ENCODE results near the gene RFX5.

DNA sequence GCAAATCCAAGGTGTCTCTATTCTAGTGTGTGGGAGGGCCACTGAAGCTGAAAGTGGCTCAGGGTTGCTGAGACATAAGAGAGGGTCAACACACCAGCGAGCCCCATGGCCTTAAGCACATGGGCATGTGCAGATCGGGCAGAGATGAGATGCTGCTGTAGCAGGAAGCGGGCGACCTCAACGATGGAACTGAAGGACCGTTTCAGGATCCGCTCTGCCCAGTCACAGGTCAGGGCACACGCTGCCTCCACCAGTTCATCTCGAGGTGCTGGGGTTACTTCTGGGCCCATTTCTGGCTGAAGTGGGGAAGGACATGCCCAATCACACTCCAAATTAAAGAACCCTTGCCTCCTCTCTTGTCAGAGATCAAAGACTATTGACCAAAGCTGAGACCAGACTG lies 3.5 kb downstream of the RFX5 start:
- TF ChIP-seq, protein P1, sequence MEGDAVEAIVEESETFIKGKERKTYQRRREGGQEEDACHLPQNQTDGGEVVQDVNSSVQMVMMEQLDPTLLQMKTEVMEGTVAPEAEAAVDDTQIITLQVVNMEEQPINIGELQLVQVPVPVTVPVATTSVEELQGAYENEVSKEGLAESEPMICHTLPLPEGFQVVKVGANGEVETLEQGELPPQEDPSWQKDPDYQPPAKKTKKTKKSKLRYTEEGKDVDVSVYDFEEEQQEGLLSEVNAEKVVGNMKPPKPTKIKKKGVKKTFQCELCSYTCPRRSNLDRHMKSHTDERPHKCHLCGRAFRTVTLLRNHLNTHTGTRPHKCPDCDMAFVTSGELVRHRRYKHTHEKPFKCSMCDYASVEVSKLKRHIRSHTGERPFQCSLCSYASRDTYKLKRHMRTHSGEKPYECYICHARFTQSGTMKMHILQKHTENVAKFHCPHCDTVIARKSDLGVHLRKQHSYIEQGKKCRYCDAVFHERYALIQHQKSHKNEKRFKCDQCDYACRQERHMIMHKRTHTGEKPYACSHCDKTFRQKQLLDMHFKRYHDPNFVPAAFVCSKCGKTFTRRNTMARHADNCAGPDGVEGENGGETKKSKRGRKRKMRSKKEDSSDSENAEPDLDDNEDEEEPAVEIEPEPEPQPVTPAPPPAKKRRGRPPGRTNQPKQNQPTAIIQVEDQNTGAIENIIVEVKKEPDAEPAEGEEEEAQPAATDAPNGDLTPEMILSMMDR (IDR thresholded peaks at IDR 0.05): no peak
- no peak for TF ChIP-seq POLR2A (IDR thresholded peaks at IDR 0.05)

Measured in uterus (tissue), 2 donors.